H9 (cell line): ENCODE measurements around the gene ZBTB20. TPM values are rescaled to one million over a fixed set of nuclear protein-coding genes. Genes with fewer than 3 reads are reported as not detected.

Source experiments
- DNase-seq: peaks from one replicate; pipeline ENCODE4 v3.0.0-alpha.2; 2017
- H2AFZ ChIP-seq: one replicate; pipeline ENCODE4 v1.6.1; 2013; ENCODE audit warnings: mild to moderate bottlenecking, low read length, control low read depth, moderate library complexity
- H2AK5ac ChIP-seq: 2 replicates; pipeline ENCODE4 v1.6.1; 2013; ENCODE audit warnings: low read length, control low read depth, mixed read lengths; ENCODE audit not compliant: insufficient read length
- H2BK120ac ChIP-seq: one replicate; pipeline ENCODE4 v1.6.1; 2013; ENCODE audit warnings: low read depth, mild to moderate bottlenecking, low read length, control low read depth, inconsistent platforms; ENCODE audit not compliant: poor library complexity, severe bottlenecking
- H2BK12ac ChIP-seq: 2 replicates; pipeline ENCODE4 v1.6.1; 2013; ENCODE audit warnings: low read length, control low read depth, mixed read lengths, low read depth; ENCODE audit not compliant: insufficient read length
- H2BK15ac ChIP-seq: 2 replicates; pipeline ENCODE4 v1.6.1; 2013; ENCODE audit warnings: low read depth, low read length, control low read depth
- H2BK20ac ChIP-seq: one replicate; pipeline ENCODE4 v1.6.1; 2013; ENCODE audit warnings: low read depth, mild to moderate bottlenecking, low read length, control low read depth, inconsistent platforms; ENCODE audit not compliant: poor library complexity, severe bottlenecking
- H2BK5ac ChIP-seq: 2 replicates; pipeline ENCODE4 v1.6.1; 2013; ENCODE audit warnings: low read length, control low read depth, mixed read lengths; ENCODE audit not compliant: insufficient read length
- H3K14ac ChIP-seq: 2 replicates; pipeline ENCODE4 v1.6.1; 2013; ENCODE audit warnings: low read length, control low read depth; ENCODE audit not compliant: insufficient read depth
- H3K18ac ChIP-seq: 2 replicates; pipeline ENCODE4 v1.6.1; 2013; ENCODE audit warnings: low read depth, mild to moderate bottlenecking, mixed read lengths, low read length, control low read depth; ENCODE audit not compliant: insufficient read length
- H3K23ac ChIP-seq: 2 replicates; pipeline ENCODE4 v1.6.1; 2013; ENCODE audit warnings: low read length, control low read depth, mixed read lengths, low read depth; ENCODE audit not compliant: insufficient read length
- H3K23me2 ChIP-seq: 2 replicates; pipeline ENCODE4 v1.6.1; 2013; ENCODE audit warnings: low read depth, mild to moderate bottlenecking, mixed read lengths, low read length, control low read depth; ENCODE audit not compliant: insufficient read length, poor library complexity, severe bottlenecking
- H3K27ac ChIP-seq: 2 replicates; pipeline ENCODE4 v1.5.1; 2013; ENCODE audit warnings: low read length, control low read depth, mixed read lengths, low read depth; ENCODE audit not compliant: insufficient read length
- H3K27me3 ChIP-seq: 2 replicates; pipeline ENCODE4 v1.6.1; 2013; ENCODE audit warnings: low read length, control low read depth, inconsistent platforms; ENCODE audit not compliant: insufficient read depth
- H3K4ac ChIP-seq: 2 replicates; pipeline ENCODE4 v1.6.1; 2013; ENCODE audit warnings: low read depth, mild to moderate bottlenecking, control low read depth, inconsistent platforms, low read length, moderate library complexity
- H3K4me1 ChIP-seq: 2 replicates; pipeline ENCODE4 v1.6.1; 2013; ENCODE audit warnings: low read length, control low read depth, inconsistent platforms; ENCODE audit not compliant: insufficient read depth
- H3K4me2 ChIP-seq: 2 replicates; pipeline ENCODE4 v1.6.1; 2013; ENCODE audit warnings: low read length, control low read depth, mixed read lengths; ENCODE audit not compliant: insufficient read length, insufficient read depth
- H3K56ac ChIP-seq: 2 replicates; pipeline ENCODE4 v1.6.1; 2013; ENCODE audit warnings: low read depth, mild to moderate bottlenecking, mixed read lengths, low read length, control low read depth; ENCODE audit not compliant: insufficient read length
- H3K79me1 ChIP-seq: 2 replicates; pipeline ENCODE4 v1.6.1; 2013; ENCODE audit warnings: low read depth, mild to moderate bottlenecking, moderate library complexity, low read length, control low read depth, inconsistent platforms; ENCODE audit not compliant: insufficient read depth, poor library complexity, severe bottlenecking
- H3K79me2 ChIP-seq: 2 replicates; pipeline ENCODE4 v1.6.1; 2013; ENCODE audit warnings: low read length, control low read depth, inconsistent platforms; ENCODE audit not compliant: insufficient read depth
- H3K9ac ChIP-seq: 2 replicates; pipeline ENCODE4 v1.6.1; 2013; ENCODE audit warnings: low read length, control low read depth, mixed read lengths; ENCODE audit not compliant: insufficient read length; ENCODE audit errors: extremely low read depth
- H3K9me3 ChIP-seq: one replicate; pipeline ENCODE4 v1.6.1; 2013; ENCODE audit warnings: low read depth, low read length, inconsistent platforms; ENCODE audit not compliant: control insufficient read depth
- H3T11ph ChIP-seq: one replicate; pipeline ENCODE4 v1.6.1; 2013; ENCODE audit warnings: mild to moderate bottlenecking, low read length, control low read depth, inconsistent platforms
- H4K20me1 ChIP-seq: one replicate; pipeline ENCODE4 v1.6.1; 2013; ENCODE audit not compliant: control insufficient read depth, insufficient read length, insufficient read depth
- H4K5ac ChIP-seq: 2 replicates; pipeline ENCODE4 v1.6.1; 2013; ENCODE audit warnings: low read depth, mild to moderate bottlenecking, mixed read lengths, low read length, control low read depth; ENCODE audit not compliant: insufficient read length
- H4K8ac ChIP-seq: replicated peaks from 2 replicates; pipeline ENCODE4 v1.6.1; 2013; ENCODE audit warnings: low read length, control low read depth, mixed read lengths, low read depth; ENCODE audit not compliant: insufficient read length
- H4K91ac ChIP-seq: 2 replicates; pipeline ENCODE4 v1.6.1; 2013; ENCODE audit warnings: low read depth, mild to moderate bottlenecking, moderate library complexity, mixed read lengths, low read length, control low read depth; ENCODE audit not compliant: insufficient read length
- H3K27ac Mint-ChIP-seq, 3 experiments: 2 replicates in 2 of 3; 3 replicates in 1 of 3; pipeline ENCODE4 v1.8.0; 2020 to 2021; ENCODE audit warnings: mixed read lengths in 3 of 3, mild to moderate bottlenecking in 1 of 3, moderate library complexity in 1 of 3
- H3K27me3 Mint-ChIP-seq: 2 replicates; pipeline ENCODE4 v1.8.0; 2021; ENCODE audit warnings: low read depth, mild to moderate bottlenecking, moderate library complexity, mixed read lengths
- H3K36me3 Mint-ChIP-seq, 3 experiments: 2 replicates in 2 of 3; 3 replicates in 1 of 3; pipeline ENCODE4 v1.8.0; 2020 to 2021; ENCODE audit warnings: low read depth in 3 of 3, mixed read lengths in 3 of 3; ENCODE audit not compliant: insufficient read depth in 1 of 3
- H3K4me1 Mint-ChIP-seq, 2 experiments: 2 replicates each; pipeline ENCODE4 v1.8.0; 2020; ENCODE audit warnings: mixed read lengths in 2 of 2
- H3K4me3 Mint-ChIP-seq, 2 experiments: 2 replicates in 1 of 2; 3 replicates in 1 of 2; pipeline ENCODE4 v1.8.0; 2020 to 2021; ENCODE audit warnings: mild to moderate bottlenecking in 2 of 2, mixed read lengths in 2 of 2, moderate library complexity in 1 of 2
- H3K9me3 Mint-ChIP-seq, 2 experiments: 2 replicates in 1 of 2; 3 replicates in 1 of 2; pipeline ENCODE4 v1.8.0; 2020; ENCODE audit warnings: mild to moderate bottlenecking in 2 of 2, mixed read lengths in 2 of 2, moderate library complexity in 1 of 2
- CTCF ChIP-seq: fragments of 200-600 bp; sonication (generic); conservative IDR thresholded peaks from 3 replicates; pipeline ENCODE4 v1.8.0; 2021; ENCODE audit warnings: antibody characterized with exemption, mild to moderate bottlenecking
- WGBS: extraction: QIAGEN DNeasy Blood & Tissue Kit; methylation state at CpG from one replicate; pipeline ENCODE4 v1.1.7; 2013; ENCODE audit warnings: missing lambda C conversion rate, low lambda C conversion rate, mixed read lengths; ENCODE audit not compliant: insufficient read length; ENCODE audit errors: extremely low coverage; 5-methylcytosine and 5-hydroxymethylcytosine counted together
- total RNA-seq: library from RNA; stranded (reverse); gene quantifications from 2 replicates; pipeline ENCODE4 v1.2.1, GENCODE V29; 2021

Gene ZBTB20
- total RNA-seq, 1 experiment from 2014 or later = 0.70 TPM

DNA sequence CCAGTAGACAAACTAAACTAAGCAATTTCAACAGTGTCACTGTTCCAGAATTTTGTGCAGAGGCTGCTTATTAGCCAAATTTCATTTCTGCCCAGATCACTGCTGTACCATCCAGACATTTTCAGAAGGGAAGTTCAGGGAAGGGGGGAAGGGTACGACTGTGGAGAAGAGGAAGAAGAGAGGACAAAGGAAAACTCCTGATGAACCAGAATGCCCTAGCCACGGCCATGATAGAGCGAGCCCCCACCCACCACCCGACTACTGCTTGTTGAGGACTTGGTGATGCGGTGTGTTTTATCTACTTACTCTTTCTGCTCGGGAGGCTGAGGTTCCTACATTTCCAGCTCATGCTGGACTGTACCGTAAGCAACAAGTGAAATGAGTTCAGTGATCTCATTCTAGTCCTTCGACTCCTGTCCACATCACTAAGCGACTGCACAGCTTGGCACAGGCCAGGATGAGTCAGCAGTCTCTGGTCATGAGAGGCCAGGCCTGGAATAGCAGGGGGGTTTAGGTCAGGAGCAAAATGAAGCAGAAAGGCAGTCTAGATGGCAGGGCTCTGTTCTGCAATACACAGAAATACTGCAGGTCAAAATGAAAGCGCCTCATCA lies 522.4 kb downstream of the ZBTB20 start:
- Histone ChIP-seq H3K79me1 (no peaks in the 10 kb centered on the region), H3K27ac (no peak overlapping the region), H4K5ac (no peak overlapping the region), H3T11ph (no peak overlapping the region), H3K4me2 (no peak overlapping the region), H3K18ac (no peak overlapping the region), H3K79me2 (no peaks in the 10 kb centered on the region), H3K27me3 (no peaks in the 10 kb centered on the region), H2AFZ (no peak overlapping the region), H2AK5ac (no peak overlapping the region), H2BK5ac (no peak overlapping the region), H4K8ac (no peak overlapping the region), H3K9me3 (no peaks in the 10 kb centered on the region), H3K14ac (no peak overlapping the region), H2BK120ac (no peak overlapping the region), H3K4ac (no peak overlapping the region), H3K9ac (no peak overlapping the region), H2BK15ac (no peak overlapping the region), H3K23ac (no peak overlapping the region), H3K56ac (no peak overlapping the region), H2BK20ac (no peak overlapping the region), H3K23me2 (no peaks in the 10 kb centered on the region), H3K4me1 (no peaks in the 10 kb centered on the region; the same call in 1 of the 2 replicates), H4K20me1 (no peaks in the 10 kb centered on the region), H2BK12ac (no peak overlapping the region), H4K91ac (no peak overlapping the region)
- no peak for TF ChIP-seq CTCF
- Mint-ChIP-seq H3K27me3 (no peaks in the 10 kb centered on the region), H3K27ac (peak overlapping the region in 2 of 3 experiments; percentile 8 to 72; a peak in 3 of 7 replicates), H3K36me3 (no peaks in the 10 kb centered on the region), H3K9me3 (no peaks in the 10 kb centered on the region), H3K4me1 (peaks cover 9 to 17% of the 10 kb centered on the region in 2 experiments; a peak in 3 of 4 replicates), H3K4me3 (no peak overlapping the region)
- DNase-seq = peak; percentile 28
- no CpG with 5 or more reads among the region's 10 CpGs for WGBS
